ENCODE results near the gene PCDHB14.
"Not testable (repeated sequence)": the region's sequence is repeated elsewhere in the genome, so short reads cannot be mapped to it uniquely, and the experiment has no call there.

PCDHB14 gene

DNA sequence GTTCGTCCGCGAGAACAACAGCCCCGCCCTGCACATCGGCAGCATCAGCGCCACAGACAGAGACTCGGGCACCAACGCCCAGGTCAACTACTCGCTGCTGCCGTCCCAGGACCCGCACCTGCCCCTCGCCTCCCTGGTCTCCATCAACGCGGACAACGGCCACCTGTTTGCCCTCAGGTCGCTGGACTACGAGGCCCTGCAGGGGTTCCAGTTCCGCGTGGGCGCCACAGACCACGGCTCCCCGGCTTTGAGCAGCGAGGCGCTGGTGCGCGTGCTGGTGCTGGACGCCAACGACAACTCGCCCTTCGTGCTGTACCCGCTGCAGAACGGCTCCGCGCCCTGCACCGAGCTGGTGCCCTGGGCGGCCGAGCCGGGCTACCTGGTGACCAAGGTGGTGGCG is 12.9 kb upstream of the PCDHB14 start:
- DNase-seq (ENCODE audit: low read depth): not testable (repeated sequence)

DNA sequence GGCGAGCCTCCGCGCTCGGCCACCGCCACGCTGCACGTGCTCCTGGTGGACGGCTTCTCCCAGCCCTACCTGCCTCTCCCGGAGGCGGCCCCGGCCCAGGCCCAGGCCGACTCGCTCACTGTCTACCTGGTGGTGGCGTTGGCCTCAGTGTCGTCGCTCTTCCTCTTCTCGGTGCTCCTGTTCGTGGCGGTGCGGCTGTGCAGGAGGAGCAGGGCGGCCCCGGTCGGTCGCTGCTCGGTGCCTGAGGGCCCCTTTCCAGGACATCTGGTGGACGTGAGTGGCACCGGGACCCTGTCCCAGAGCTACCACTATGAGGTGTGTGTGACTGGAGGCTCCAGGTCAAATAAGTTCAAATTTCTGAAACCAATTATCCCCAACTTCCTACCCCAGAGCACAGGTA is 12.3 kb upstream of the PCDHB14 start:
- DNase-seq (ENCODE audit: low read depth): not testable (repeated sequence)

DNA sequence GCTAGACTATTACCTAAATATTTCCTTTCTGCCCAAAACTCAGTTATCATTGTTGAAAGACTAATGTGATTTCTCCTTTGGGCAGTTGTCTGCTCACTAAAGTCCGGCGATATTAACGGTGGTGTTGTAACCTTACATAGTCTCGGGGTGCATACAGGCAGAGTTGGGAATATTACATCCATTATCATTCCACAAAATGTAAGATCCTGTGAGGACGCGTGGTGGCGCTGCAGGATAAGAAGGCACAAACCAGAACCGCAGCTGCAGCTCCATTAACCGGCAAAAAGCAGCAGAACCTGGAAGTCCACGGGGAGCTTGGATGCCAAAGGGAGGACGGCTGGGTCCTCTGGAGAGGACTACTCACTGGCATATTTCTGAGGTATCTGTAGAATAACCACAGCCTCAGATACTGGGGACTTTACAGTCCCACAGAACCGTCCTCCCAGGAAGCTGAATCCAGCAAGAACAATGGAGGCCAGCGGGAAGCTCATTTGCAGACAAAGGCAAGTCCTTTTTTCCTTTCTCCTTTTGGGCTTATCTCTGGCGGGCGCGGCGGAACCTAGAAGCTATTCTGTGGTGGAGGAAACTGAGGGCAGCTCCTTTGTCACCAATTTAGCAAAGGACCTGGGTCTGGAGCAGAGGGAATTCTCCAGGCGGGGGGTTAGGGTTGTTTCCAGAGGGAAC is 9.3 kb upstream of the PCDHB14 start, which contains the start of gene PCDHB13:
Gene PCDHB13, plus strand, starts transcription at position 264 of the 684 bp plus-strand sequence. Its CDS starts 205 bp downstream, at position 469.
- not testable (repeated sequence) for DNase-seq (ENCODE audit: low read depth)

DNA sequence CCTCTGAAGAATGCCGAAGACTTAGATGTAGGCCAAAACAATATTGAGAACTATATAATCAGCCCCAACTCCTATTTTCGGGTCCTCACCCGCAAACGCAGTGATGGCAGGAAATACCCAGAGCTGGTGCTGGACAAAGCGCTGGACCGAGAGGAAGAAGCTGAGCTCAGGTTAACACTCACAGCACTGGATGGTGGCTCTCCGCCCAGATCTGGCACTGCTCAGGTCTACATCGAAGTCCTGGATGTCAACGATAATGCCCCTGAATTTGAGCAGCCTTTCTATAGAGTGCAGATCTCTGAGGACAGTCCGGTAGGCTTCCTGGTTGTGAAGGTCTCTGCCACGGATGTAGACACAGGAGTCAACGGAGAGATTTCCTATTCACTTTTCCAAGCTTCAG is 8.6 kb upstream of the PCDHB14 start:
- DNase-seq (ENCODE audit: low read depth): not testable (repeated sequence)

DNA sequence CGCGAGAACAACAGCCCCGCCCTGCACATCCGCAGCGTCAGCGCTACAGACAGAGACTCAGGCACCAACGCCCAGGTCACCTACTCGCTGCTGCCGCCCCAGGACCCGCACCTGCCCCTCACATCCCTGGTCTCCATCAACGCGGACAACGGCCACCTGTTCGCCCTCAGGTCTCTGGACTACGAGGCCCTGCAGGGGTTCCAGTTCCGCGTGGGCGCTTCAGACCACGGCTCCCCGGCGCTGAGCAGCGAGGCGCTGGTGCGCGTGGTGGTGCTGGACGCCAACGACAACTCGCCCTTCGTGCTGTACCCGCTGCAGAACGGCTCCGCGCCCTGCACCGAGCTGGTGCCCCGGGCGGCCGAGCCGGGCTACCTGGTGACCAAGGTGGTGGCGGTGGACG is 7.6 kb upstream of the PCDHB14 start:
- not testable (repeated sequence) for DNase-seq (ENCODE audit: low read depth)

DNA sequence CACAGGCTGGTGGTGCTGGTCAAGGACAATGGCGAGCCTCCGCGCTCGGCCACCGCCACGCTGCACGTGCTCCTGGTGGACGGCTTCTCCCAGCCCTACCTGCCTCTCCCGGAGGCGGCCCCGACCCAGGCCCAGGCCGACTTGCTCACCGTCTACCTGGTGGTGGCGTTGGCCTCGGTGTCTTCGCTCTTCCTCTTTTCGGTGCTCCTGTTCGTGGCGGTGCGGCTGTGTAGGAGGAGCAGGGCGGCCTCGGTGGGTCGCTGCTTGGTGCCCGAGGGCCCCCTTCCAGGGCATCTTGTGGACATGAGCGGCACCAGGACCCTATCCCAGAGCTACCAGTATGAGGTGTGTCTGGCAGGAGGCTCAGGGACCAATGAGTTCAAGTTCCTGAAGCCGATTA is 7.1 kb upstream of the PCDHB14 start:
- not testable (repeated sequence) for DNase-seq (ENCODE audit: low read depth)

DNA sequence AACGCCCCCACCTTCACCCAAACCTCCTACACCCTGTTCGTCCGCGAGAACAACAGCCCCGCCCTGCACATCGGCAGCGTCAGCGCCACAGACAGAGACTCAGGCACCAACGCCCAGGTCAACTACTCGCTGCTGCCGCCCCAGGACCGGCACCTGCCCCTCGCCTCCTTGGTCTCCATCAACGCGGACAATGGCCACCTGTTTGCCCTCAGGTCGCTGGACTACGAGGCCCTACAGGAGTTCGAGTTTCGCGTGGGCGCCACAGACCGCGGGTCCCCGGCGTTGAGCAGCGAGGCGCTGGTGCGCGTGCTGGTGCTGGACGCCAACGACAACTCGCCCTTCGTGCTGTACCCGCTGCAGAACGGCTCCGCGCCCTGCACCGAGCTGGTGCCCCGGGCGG is 1.7 kb downstream of the PCDHB14 start:
- not testable (repeated sequence) for DNase-seq (ENCODE audit: low read depth)

DNA sequence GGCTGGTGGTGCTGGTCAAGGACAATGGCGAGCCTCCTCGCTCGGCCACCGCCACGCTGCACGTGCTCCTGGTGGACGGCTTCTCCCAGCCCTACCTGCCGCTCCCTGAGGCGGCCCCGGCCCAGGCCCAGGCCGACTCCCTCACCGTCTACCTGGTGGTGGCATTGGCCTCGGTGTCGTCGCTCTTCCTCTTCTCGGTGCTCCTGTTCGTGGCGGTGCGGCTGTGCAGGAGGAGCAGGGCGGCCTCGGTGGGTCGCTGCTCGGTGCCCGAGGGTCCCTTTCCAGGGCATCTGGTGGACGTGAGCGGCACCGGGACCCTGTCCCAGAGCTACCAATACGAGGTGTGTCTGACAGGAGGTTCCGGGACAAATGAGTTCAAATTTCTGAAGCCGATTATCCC is 2.3 kb downstream of the PCDHB14 start:
- DNase-seq (ENCODE audit: low read depth): not testable (repeated sequence)

DNA sequence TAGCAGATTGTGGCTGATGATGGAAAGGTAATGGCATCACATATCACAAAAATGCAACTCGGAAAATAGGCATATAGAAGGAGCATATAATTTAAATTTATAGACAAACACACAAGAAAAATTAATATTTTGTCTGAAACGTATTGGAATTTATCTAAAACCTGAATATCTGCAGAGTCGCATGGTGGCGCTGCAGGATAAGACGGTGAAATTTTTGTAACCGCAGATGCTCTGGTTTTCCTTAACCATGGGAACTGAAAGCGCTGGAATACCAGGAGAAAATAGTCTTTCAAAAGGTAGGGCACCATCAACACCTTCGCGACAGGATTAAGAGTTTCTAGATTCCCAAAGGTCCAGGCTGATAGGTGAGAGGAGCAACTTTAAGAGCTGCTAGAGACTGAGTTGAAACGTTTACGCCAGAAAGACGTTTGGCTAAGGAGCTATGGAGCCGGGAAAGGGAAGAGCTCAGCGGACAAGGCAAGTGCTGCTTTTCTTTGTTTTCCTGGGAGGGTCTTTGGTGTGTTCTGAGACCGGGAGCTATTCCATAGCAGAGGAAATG is 11.0 kb downstream of the PCDHB14 start:
- no peak for DNase-seq (ENCODE audit: low read depth)

DNA sequence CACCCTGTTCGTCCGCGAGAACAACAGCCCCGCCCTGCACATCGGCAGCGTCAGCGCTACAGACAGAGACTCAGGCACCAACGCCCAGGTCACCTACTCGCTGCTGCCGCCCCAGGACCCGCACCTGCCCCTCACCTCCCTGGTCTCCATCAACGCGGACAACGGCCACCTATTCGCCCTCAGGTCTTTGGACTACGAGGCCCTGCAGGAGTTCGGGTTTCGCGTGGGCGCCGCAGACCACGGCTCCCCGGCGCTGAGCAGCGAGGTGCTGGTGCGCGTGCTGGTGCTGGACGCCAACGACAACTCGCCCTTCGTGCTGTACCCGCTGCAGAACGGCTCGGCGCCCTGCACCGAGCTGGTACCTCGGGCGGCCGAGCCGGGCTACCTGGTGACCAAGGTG is 12.8 kb downstream of the PCDHB14 start:
- DNase-seq (ENCODE audit: low read depth): not testable (repeated sequence)

DNA sequence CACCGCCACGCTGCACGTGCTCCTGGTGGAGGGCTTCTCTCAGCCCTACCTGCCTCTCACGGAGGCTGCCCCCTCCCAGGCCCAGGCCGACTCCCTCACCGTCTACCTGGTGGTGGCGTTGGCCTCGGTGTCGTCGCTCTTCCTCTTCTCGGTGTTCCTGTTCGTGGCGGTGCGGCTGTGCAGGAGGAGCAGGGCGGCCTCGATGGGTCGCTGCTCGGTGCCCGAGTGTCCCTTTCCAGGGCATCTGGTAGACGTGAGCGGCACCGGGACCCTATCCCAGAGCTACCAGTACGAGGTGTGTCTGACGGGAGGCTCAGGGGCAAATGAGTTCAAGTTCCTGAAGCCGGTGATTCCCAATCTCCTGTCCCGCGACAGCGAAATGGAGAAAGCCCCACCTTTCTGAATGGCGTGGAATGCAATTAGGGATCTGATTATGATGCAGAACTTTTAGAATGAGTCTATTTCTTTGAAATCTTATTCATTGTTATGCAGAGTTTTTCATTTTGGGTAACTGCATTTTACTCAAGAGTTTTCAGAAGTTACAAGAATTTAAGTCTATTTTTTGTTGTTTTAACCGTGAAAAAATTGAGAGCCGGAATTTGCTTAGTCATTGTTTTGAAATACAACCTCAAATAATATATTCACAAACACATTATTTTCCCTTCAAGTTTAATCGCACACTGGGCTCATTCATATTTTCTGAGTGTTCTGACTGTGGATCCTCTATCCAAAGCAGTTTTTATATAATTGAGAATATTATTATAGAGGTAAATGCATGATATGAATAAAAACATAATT is 13.6 kb downstream of the PCDHB14 start:
- DNase-seq (ENCODE audit: low read depth): no peak

DNA sequence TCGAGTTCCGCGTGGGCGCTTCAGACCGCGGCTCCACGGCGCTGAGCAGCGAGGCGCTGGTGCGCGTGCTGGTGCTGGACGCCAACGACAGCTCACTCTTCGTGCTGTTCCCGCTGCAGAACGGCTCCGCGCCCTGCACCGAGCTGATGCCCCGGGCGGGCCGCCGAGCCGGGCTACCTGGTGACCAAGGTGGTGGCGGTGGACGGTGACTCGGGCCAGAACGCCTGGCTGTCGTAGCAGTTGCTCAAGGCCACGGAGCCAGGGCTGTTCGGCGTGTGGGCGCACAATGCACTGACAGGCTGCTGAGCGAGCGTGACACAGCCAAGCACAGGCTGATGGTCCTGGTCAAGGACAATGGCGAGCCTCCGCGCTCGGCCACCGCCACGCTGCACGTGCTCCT is 18.4 kb downstream of the PCDHB14 start:
- no peak for DNase-seq (ENCODE audit: low read depth)

DNA sequence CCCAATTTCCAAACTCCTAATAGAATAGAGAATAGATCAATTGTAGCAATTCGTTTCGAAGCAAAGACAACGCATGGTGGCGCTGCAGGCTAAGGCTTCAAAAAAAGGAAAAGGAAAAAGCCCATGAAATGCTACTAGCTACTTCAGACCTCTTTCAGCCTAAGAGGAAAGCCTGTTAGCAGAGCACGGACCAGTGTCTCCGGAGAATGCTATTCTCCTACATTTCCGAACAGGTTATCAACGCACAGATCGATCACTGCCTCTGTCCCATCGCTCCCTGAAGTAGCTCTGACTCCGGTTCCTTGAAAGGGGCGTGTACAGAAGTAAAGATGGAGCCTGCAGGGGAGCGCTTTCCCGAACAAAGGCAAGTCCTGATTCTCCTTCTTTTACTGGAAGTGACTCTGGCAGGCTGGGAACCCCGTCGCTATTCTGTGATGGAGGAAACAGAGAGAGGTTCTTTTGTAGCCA is 22.1 kb downstream of the PCDHB14 start, which contains the start of gene PCDHB15:
Gene PCDHB15, plus strand, starts transcription at position 146 of the 468 bp plus-strand sequence. Its CDS starts 184 bp downstream, at position 330.
- DNase-seq (ENCODE audit: low read depth): no peak

DNA sequence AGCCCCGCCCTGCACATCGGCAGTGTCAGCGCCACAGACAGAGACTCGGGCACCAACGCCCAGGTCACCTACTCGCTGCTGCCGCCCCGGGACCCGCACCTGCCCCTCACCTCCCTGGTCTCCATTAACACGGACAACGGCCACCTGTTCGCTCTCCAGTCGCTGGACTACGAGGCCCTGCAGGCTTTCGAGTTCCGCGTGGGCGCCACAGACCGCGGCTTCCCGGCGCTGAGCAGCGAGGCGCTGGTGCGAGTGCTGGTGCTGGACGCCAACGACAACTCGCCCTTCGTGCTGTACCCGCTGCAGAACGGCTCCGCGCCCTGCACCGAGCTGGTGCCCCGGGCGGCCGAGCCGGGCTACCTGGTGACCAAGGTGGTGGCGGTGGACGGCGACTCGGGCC is 23.8 kb downstream of the PCDHB14 start:
- DNase-seq (ENCODE audit: low read depth): not testable (repeated sequence)

DNA sequence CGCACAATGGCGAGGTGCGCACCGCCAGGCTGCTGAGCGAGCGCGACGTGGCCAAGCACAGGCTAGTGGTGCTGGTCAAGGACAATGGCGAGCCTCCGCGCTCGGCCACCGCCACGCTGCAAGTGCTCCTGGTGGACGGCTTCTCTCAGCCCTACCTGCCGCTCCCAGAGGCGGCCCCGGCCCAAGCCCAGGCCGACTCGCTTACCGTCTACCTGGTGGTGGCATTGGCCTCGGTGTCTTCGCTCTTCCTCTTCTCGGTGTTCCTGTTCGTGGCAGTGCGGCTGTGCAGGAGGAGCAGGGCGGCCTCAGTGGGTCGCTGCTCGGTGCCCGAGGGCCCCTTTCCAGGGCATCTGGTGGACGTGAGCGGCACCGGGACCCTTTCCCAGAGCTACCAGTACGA is 24.3 kb downstream of the PCDHB14 start:
- DNase-seq (ENCODE audit: low read depth): not testable (repeated sequence)

DNA sequence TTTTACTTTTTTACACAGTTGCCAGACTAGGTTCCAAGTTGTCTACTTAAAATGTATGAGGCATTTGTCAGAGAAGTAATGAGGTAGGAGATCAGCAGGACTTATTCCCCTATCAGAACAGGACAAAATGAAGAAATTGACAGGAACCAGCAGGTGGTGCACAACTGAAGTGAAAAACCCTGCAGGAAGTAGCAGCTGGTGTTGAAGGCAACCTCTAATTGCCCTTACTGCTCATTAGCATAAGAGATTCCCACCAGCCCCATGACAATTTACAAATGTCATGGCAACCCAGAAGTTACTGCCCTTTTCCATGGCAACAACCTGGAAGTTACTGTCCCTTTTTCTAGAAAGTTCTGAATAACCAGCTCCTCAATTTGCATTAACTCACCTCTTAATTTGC is 27.4 kb downstream of the PCDHB14 start:
- no peak for DNase-seq (ENCODE audit: low read depth)

DNA sequence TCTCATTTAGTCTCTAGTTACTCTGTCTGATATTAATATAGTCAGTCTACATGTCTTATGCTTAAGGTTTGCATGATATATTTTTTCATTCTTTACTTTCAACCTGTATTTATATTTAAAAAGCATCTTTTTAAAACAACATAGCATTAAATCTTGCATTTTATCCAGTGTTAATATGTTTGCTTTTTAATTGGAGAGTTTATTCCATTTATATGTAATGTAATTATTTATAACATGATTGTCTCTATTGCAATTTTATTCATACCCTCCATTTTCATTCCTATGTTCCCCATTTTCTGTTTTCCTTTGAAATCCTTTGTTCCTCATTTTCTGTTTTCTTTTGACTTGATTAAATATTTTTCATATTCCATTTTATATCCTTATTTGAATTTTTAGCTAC is 35.3 kb downstream of the PCDHB14 start:
- DNase-seq (ENCODE audit: low read depth): no peak

DNA sequence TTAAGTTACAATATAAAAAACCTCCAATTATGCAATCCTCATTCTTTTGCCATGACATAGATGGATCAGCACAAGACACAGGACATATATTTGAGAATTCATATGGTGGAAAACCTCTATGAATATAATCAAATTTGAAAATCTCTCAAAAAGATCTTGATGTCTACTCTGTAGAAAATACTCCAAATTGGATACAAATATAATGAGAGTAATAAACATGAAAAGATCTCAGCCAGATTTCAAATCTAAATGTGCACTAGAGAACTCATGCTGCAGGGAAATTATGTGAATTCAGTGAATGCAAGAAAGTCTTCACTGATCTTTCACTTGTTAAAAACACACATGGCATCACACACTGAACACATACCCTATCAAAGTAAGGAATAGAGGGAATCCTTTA is 35.8 kb downstream of the PCDHB14 start:
- DNase-seq (ENCODE audit: low read depth): no peak

DNA sequence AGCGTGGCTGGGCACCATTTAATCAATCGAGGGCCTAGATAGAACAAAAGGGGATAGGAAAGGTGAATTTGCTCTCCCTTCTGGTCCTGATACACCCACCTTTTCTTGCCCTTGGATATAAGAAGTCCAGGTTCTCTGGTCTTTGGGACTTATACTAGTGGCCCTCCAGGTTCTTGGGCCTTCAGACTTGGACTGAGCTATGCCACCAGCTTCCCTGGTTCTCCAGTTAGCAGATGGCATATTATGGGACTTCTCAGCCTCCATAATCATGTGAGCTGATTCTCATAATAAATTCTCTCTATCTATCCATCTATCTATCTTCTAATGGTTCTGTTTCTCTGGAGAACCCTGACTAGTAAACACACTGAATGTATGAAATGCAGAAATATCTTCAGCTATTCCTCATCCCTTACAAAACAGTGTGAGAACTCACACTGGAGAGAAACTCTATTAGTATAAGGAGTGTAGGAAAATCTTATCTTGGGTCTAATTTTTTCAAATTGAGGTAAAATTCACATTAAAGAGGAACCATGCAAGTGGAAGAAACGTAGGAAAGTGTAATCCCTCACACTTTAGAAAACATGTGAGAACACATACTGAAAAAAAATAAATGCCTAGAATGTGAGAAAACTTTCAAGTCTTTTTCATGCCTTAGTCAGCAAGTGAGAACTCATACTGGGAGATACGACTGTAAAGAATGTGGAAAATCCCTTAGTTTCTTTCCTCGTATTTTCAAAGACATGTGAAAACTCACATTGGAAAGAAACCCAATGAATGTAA is 37.5 kb downstream of the PCDHB14 start:
- no peak for DNase-seq (ENCODE audit: low read depth)

DNA sequence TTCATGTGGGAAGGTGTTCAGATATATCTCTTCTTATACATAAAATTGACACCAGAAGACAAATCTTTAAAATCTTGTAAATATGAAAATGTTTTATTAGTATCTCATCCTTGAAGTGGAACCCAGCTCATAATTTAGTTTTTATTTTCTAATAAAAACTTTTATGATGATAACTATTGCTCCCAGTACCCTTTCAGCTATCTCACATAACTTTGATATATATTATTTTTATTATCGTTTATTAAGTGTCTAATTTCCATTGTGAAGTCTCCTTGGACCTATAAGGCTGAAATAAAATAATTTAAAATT is 38.0 kb downstream of the PCDHB14 start:
- no peak for DNase-seq (ENCODE audit: low read depth)

DNA sequence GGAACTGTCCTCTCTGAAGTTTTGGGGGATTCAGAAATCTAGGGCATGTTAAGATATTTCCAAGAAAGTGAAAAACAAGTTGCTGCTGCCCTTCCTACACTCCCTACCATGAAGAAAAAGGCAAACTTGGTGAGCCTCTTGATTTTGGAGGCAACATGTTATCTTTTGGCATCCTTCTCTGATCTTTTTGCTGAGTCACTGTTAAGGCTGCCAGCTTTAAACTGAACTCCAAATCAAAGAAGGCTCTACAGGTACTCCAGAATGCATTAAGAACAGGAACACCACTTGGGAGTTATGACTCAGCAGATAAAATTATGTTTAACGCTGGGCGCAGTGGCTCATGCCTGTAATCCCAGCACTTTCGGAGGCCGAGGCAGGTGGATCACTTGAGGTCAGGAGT is 46.1 kb downstream of the PCDHB14 start:
- DNase-seq (ENCODE audit: low read depth): no peak

DNA sequence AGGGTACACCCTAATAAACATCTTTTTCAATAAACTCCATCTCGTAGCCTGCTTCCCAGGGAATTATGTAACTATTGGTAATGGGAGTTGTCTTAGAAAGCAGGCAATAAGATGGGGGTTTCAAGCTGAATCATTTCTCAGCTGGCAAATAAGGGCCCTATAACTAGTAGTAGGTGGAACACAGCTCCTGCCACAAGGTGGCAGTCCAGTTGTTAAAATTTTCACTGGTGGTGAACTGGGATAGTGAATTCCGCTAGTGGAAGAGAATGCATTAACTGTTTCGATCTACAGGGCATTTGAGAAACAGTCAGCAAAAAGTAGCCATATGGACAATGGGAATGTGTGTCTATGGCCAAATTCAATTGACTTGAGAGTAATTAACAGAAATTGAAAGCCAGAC is 49.8 kb downstream of the PCDHB14 start:
- no peak for DNase-seq (ENCODE audit: low read depth)

All from activated T-cell treated with anti-CD3 and anti-CD28 coated beads for 24 hours (primary cell).